HepG2 (cell line): ENCODE data around the gene TBL3. TPM values are rescaled to one million over a fixed set of nuclear protein-coding genes. Genes with fewer than 3 reads are reported as not detected.

ENCODE experiments used
- FOSL2 ChIP-seq: sonication (generic); formaldehyde crosslinking; IDR thresholded peaks from 2 replicates; pipeline ENCODE4 v1.4.0; 2020; ENCODE audit warnings: missing genetic modification reagents
- GPBP1L1 ChIP-seq: sonication (generic); formaldehyde crosslinking; IDR thresholded peaks from 2 replicates; pipeline ENCODE4 v1.5.0; 2020; ENCODE audit warnings: mild to moderate bottlenecking, missing genetic modification reagents
- PTBP1 ChIP-seq: fragments of 200-400 bp; formaldehyde crosslinking; IDR thresholded peaks from 2 replicates; pipeline ENCODE4 v1.6.1; 2018; ENCODE audit warnings: low read length, low read depth; ENCODE audit not compliant: poor library complexity, severe bottlenecking
- REXO4 ChIP-seq: sonication (generic); formaldehyde crosslinking; IDR thresholded peaks from 2 replicates; pipeline ENCODE4 v1.8.0; 2022; ENCODE audit warnings: missing genetic modification reagents, mild to moderate bottlenecking, borderline replicate concordance
- RNF2 ChIP-seq: fragments of 450-650 bp; conservative IDR thresholded peaks from 2 replicates; pipeline ENCODE4 v1.6.1; 2016; ENCODE audit warnings: low read depth
- SMAD9 ChIP-seq: sonication (generic); formaldehyde crosslinking; IDR thresholded peaks from 2 replicates; pipeline ENCODE4 v1.5.1; 2020; ENCODE audit warnings: mild to moderate bottlenecking, missing genetic modification reagents
- SOX13 ChIP-seq, 3 experiments: fragments of 450-650 bp in 1 of 3; sonication (generic) in 1 of 3; formaldehyde crosslinking in 1 of 3; IDR thresholded peaks in 2 of 3; conservative IDR thresholded peaks in 1 of 3; 2 replicates each; pipeline versions ENCODE4 v1.5.0 to v1.6.1; 2016 to 2020; ENCODE audit warnings: antibody characterized with exemption in 1 of 3, mild to moderate bottlenecking in 1 of 3, missing compliant biosample characterization in 1 of 3, missing genetic modification reagents in 1 of 3, moderate library complexity in 1 of 3
- ZBTB33 ChIP-seq: sonication (generic); formaldehyde crosslinking; IDR thresholded peaks from 2 replicates; pipeline ENCODE4 v1.4.0; 2020; ENCODE audit warnings: missing genetic modification reagents
- ZFP90 ChIP-seq: sonication (generic); formaldehyde crosslinking; IDR thresholded peaks from 2 replicates; pipeline ENCODE4 v1.8.0; 2022; ENCODE audit warnings: missing genetic modification reagents, mild to moderate bottlenecking, inconsistent platforms, borderline replicate concordance
- ZNF558 ChIP-seq: sonication (generic); formaldehyde crosslinking; IDR thresholded peaks from 2 replicates; pipeline ENCODE4 v1.9.0; 2022; ENCODE audit warnings: mild to moderate bottlenecking, missing genetic modification reagents, borderline replicate concordance
- ZNF652 ChIP-seq: IDR thresholded peaks from 2 replicates; pipeline ENCODE4 v1.6.1; 2016; ENCODE audit warnings: low read depth, borderline replicate concordance
- ZNF670 ChIP-seq: sonication (generic); formaldehyde crosslinking; IDR thresholded peaks from 2 replicates; pipeline ENCODE4 v1.8.0; 2022; ENCODE audit warnings: mild to moderate bottlenecking, missing genetic modification reagents, borderline replicate concordance
- ZNF839 ChIP-seq: sonication (generic); formaldehyde crosslinking; IDR thresholded peaks from 2 replicates; pipeline ENCODE4 v1.4.0; 2020; ENCODE audit warnings: missing genetic modification reagents, mild to moderate bottlenecking, borderline replicate concordance
- ZNF879 ChIP-seq: sonication (generic); formaldehyde crosslinking; IDR thresholded peaks from 2 replicates; pipeline ENCODE4 v1.8.1; 2023; ENCODE audit warnings: missing genetic modification reagents
- ZSCAN25 ChIP-seq: sonication (generic); formaldehyde crosslinking; IDR thresholded peaks from 2 replicates; pipeline ENCODE4 v1.8.0; 2022; ENCODE audit warnings: mild to moderate bottlenecking, missing genetic modification reagents
- ZSCAN30 ChIP-seq: sonication (generic); formaldehyde crosslinking; IDR thresholded peaks from 2 replicates; pipeline ENCODE4 v1.5.0; 2020; ENCODE audit warnings: mild to moderate bottlenecking, missing genetic modification reagents
- ZSCAN9 ChIP-seq: IDR thresholded peaks from 2 replicates; pipeline ENCODE4 v1.6.1; 2016; ENCODE audit warnings: borderline replicate concordance
- polyA plus RNA-seq, 8 experiments: library from polyadenylated mRNA; depleted of rRNA in 3 of 8; stranded (reverse) in 7 of 8; unstranded in 1 of 8; fragments of >200 nt; fragmentation: Illumina TruSeq in 4 of 8; extraction: Trizol in 4 of 8; gene quantifications; 2 replicates each; pipeline versions ENCODE4 v1.2.1 to v1.2.3, GENCODE V29; 2011 to 2016; ENCODE audit warnings: low read depth in 4 of 8, missing spikeins in 1 of 8, mixed read lengths in 1 of 8; ENCODE audit not compliant: insufficient read depth in 1 of 8
- total RNA-seq, 5 experiments: library from RNA; depleted of rRNA; stranded (reverse); fragments of >200 nt; fragmentation: Illumina TruSeq; extraction: Trizol; gene quantifications; 2 replicates each; pipeline ENCODE4 v1.2.3, GENCODE V29; 2016; ENCODE audit warnings: low read depth in 1 of 5
- TF ChIP-seq, protein P1 (sequence below): sonication (generic); formaldehyde crosslinking; IDR thresholded peaks from 2 replicates; pipeline ENCODE4 v1.8.1; 2023; ENCODE audit warnings: mild to moderate bottlenecking, missing genetic modification reagents
- TF ChIP-seq, protein P2 (sequence below): sonication (generic); formaldehyde crosslinking; IDR thresholded peaks from 2 replicates; pipeline ENCODE4 v1.5.1; 2020; ENCODE audit warnings: mild to moderate bottlenecking, missing genetic modification reagents, borderline replicate concordance
- TF ChIP-seq, protein P3 (sequence below): sonication (generic); formaldehyde crosslinking; IDR thresholded peaks from 2 replicates; pipeline ENCODE4 v1.9.0; 2021; ENCODE audit warnings: missing genetic modification reagents, borderline replicate concordance

The TBL3 gene
- total and polyA plus RNA-seq, 2 of the 13 experiments (the other 11 are each of a cell fraction or from before 2014, with no cell fraction given), result 16.8 to 38.0 TPM

DNA sequence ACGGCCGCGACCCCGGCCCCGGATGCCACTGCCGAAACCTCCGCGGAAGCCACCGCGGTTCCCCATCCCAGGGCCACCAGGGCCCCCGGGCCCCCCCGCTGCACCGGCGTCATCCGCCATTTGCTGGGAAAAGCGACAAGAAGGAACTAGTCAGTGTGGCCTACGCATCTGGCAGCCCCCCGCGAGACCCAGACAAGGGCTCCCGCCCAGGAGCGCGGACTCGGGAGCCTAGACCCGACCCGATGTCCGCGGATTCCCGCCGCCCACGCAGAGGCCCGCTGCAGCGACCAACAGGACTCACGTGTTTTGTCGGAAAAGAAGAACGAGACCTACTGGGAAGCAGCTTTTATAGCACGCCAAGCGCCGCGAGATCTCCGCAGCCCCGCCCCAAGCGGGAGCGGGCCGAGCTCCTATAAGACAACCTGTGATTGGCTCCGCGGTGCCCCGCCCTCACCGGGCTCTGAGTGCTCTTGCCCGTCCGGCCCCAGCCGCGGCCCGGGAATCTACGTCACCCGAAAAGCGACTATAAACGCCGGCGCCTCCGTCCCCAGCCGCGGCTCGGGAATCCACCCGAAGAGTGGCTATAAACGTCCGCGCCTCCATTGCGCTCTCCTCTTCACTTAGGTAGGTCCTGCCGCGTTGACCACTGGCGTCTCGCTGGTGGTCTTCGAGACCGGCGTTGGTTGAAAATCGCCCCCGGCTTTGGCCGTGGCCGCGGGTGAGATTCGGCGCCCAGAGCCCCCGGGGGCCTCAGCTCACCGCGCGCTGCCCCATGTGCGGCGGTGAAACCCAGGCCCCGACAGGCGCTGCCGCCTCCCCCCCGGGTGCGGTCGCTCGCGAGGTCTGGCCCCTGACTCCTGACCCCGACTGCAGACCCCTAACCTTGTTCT lies 7.1 kb upstream of the TBL3 start, which contains the start of gene RPS2 (continued):
- TF ChIP-seq RNF2, result no peak
- TF ChIP-seq, protein P1, sequence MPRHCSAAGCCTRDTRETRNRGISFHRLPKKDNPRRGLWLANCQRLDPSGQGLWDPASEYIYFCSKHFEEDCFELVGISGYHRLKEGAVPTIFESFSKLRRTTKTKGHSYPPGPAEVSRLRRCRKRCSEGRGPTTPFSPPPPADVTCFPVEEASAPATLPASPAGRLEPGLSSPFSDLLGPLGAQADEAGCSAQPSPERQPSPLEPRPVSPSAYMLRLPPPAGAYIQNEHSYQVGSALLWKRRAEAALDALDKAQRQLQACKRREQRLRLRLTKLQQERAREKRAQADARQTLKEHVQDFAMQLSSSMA, result no peak
- no peak for TF ChIP-seq PTBP1
- peak; percentile 69; the same call in 1 of the 2 replicates for TF ChIP-seq ZSCAN25 (CRISPR knock-in tag)
- no peak for TF ChIP-seq ZNF879 (CRISPR knock-in tag)
- TF ChIP-seq, protein P2, sequence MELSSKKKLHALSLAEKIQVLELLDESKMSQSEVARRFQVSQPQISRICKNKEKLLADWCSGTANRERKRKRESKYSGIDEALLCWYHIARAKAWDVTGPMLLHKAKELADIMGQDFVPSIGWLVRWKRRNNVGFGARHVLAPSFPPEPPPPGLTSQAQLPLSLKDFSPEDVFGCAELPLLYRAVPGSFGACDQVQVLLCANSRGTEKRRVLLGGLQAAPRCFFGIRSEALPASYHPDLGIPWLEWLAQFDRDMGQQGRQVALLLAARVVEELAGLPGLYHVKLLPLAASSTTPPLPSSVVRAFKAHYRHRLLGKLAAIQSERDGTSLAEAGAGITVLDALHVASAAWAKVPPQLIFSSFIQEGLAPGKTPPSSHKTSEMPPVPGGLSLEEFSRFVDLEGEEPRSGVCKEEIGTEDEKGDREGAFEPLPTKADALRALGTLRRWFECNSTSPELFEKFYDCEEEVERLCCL (CRISPR knock-in tag), result peak; percentile 73; the same call in 1 of the 2 replicates
- TF ChIP-seq GPBP1L1 (CRISPR knock-in tag), result no peak
- TF ChIP-seq ZNF652 (CRISPR knock-in tag), result no peak
- TF ChIP-seq, protein P3, sequence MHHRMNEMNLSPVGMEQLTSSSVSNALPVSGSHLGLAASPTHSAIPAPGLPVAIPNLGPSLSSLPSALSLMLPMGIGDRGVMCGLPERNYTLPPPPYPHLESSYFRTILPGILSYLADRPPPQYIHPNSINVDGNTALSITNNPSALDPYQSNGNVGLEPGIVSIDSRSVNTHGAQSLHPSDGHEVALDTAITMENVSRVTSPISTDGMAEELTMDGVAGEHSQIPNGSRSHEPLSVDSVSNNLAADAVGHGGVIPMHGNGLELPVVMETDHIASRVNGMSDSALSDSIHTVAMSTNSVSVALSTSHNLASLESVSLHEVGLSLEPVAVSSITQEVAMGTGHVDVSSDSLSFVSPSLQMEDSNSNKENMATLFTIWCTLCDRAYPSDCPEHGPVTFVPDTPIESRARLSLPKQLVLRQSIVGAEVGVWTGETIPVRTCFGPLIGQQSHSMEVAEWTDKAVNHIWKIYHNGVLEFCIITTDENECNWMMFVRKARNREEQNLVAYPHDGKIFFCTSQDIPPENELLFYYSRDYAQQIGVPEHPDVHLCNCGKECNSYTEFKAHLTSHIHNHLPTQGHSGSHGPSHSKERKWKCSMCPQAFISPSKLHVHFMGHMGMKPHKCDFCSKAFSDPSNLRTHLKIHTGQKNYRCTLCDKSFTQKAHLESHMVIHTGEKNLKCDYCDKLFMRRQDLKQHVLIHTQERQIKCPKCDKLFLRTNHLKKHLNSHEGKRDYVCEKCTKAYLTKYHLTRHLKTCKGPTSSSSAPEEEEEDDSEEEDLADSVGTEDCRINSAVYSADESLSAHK (CRISPR knock-in tag), result peak; percentile 34; the same call in 1 of the 2 replicates
- TF ChIP-seq ZFP90 (CRISPR knock-in tag), result peak; percentile 49; the same call in 1 of the 2 replicates
- TF ChIP-seq SOX13 (IDR thresholded peaks at IDR 0.05), result no peak
- no peak; a peak in 1 of 4 replicates for TF ChIP-seq SOX13 (CRISPR knock-in tag; conservative IDR thresholded peaks at IDR 0.05 in 1 of 2, IDR thresholded peaks at IDR 0.05 in 1 of 2)
- no peak for TF ChIP-seq REXO4 (CRISPR knock-in tag)
- TF ChIP-seq ZSCAN9 (CRISPR knock-in tag), result no peak
- TF ChIP-seq ZNF670 (CRISPR knock-in tag), result no peak
- TF ChIP-seq SMAD9 (CRISPR knock-in tag), result no peak
- no peak for TF ChIP-seq ZNF839 (CRISPR knock-in tag)
- no peak for TF ChIP-seq ZBTB33 (CRISPR knock-in tag)
- TF ChIP-seq ZNF558 (CRISPR knock-in tag), result peak; percentile 59; the same call in 1 of the 2 replicates
- TF ChIP-seq FOSL2 (CRISPR knock-in tag), result peak; percentile 47; the same call in 1 of the 2 replicates
- no peak for TF ChIP-seq ZSCAN30 (CRISPR knock-in tag)
